HG03095 (cell line): ENCODE data around the gene WLS.

Source experiments
- ATAC-seq: cut with Tn5 transposase; IDR thresholded peaks from one replicate; pipeline ENCODE4 v1.9.1; 2021; ENCODE audit warnings: moderate library complexity; ENCODE audit not compliant: unreplicated experiment

WLS gene

GRCh38 chr1:68202239-68202832 lies 30.0 kb downstream of the WLS start:
- no peak for ATAC-seq

GRCh38 chr1:68201546-68202238 lies 30.6 kb downstream of the WLS start:
- no peak for ATAC-seq

- no peak for ATAC-seq
Observed at GRCh38 chr1:68199603-68200002, 32.7 kb downstream of the WLS start.

- no peak for ATAC-seq
Observed at GRCh38 chr1:68198752-68199151, 33.6 kb downstream of the WLS start.

GRCh38 chr1:68197891-68198290 lies 34.4 kb downstream of the WLS start:
- no peak for ATAC-seq

GRCh38 chr1:68197461-68197860 lies 34.9 kb downstream of the WLS start:
- ATAC-seq, result no peak

GRCh38 chr1:68196676-68197075 lies 35.6 kb downstream of the WLS start:
- no peak for ATAC-seq

- no peak for ATAC-seq
Observed at GRCh38 chr1:68191717-68192116, 40.6 kb downstream of the WLS start.

- ATAC-seq, result no peak
Observed at GRCh38 chr1:68188644-68189340, 43.5 kb downstream of the WLS start.

GRCh38 chr1:68188060-68188538 lies 44.2 kb downstream of the WLS start:
- no peak for ATAC-seq

GRCh38 chr1:68185743-68186142 lies 46.6 kb downstream of the WLS start:
- ATAC-seq, result no peak

GRCh38 chr1:68183895-68184294 lies 48.4 kb downstream of the WLS start:
- no peak for ATAC-seq

- ATAC-seq, result peak; percentile 33
Observed at GRCh38 chr1:68181165-68181556, 51.2 kb downstream of the WLS start.

- peak; percentile 48 for ATAC-seq
Observed at GRCh38 chr1:68180441-68181164, 51.7 kb downstream of the WLS start.

- ATAC-seq, result no peak
Observed at GRCh38 chr1:68178821-68179490, 53.4 kb downstream of the WLS start.

GRCh38 chr1:68175621-68176398 lies 56.5 kb downstream of the WLS start:
- no peak for ATAC-seq

GRCh38 chr1:68174738-68175113 lies 57.6 kb downstream of the WLS start:
- ATAC-seq, result no peak

GRCh38 chr1:68173936-68174737 lies 58.2 kb downstream of the WLS start:
- no peak for ATAC-seq

- ATAC-seq, result no peak
Observed at GRCh38 chr1:68173283-68173935, 58.9 kb downstream of the WLS start.
